Neutrophil (primary cell): Measurements from ENCODE around the gene NKX6-2.

Experiments
- H3K27ac ChIP-seq: fragments of 200-600 bp; sonication (generic); 2 replicates; pipeline ENCODE4 v1.5.1; 2016; ENCODE audit warnings: mild to moderate bottlenecking, moderate library complexity
- H3K27me3 ChIP-seq: fragments of 200-600 bp; sonication (generic); 2 replicates; pipeline ENCODE4 v1.6.0; 2016; ENCODE audit warnings: mild to moderate bottlenecking
- H3K36me3 ChIP-seq: fragments of 200-600 bp; sonication (generic); 2 replicates; pipeline ENCODE4 v1.5.1; 2017
- H3K4me1 ChIP-seq, 2 experiments: fragments of 200-600 bp in 1 of 2; sonication (generic) in 1 of 2; 1 replicate in 1 of 2; 2 replicates in 1 of 2; pipeline versions ENCODE4 v1.5.1 to v1.6.1; 2013 to 2016; ENCODE audit warnings: low read depth in 1 of 2, low read length in 1 of 2, mild to moderate bottlenecking in 1 of 2, moderate library complexity in 1 of 2; ENCODE audit not compliant: control insufficient read depth in 1 of 2, insufficient read depth in 1 of 2
- H3K4me3 ChIP-seq, 2 experiments: fragments of 200-600 bp in 1 of 2; sonication (generic) in 1 of 2; 1 replicate in 1 of 2; 2 replicates in 1 of 2; pipeline ENCODE4 v1.5.1; 2013 to 2016; ENCODE audit warnings: low read depth in 1 of 2, low read length in 1 of 2, mild to moderate bottlenecking in 1 of 2, moderate library complexity in 1 of 2
- H3K9me3 ChIP-seq: fragments of 200-600 bp; sonication (generic); 2 replicates; pipeline ENCODE4 v1.5.1; 2016
- TF ChIP-seq, protein P1 (sequence below): fragments of 200-600 bp; sonication (generic); IDR thresholded peaks from 2 replicates; pipeline ENCODE4 v1.5.1; 2016; ENCODE audit warnings: antibody characterized with exemption

The NKX6-2 gene

DNA sequence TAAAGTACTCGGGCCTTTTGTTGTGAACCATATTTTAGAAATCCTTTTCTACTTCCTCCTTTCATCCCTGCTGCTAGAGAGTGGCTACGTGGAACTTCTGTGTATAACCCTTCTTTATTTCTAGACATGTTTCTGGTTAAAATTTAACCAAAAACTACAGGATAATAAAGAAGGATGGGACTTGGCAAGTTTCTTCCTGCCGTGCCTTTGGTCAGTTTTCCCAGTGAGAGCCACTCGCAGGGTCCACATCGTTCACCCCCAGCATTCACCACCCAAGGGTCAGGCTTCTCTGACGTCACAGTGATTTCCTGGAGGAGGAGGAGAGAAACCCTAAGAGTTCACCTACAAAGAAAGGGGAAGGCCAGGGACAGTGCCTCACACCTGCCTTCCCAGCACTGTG lies 45.4 kb downstream of the NKX6-2 start:
- Histone ChIP-seq H3K4me3 (no peak overlapping the region), H3K27me3 (no peaks in the 10 kb centered on the region), H3K27ac (no peak overlapping the region), H3K36me3 (peaks cover 67% of the 10 kb centered on the region), H3K9me3 (no peaks in the 10 kb centered on the region), H3K4me1 (no peaks in the 10 kb centered on the region)
- TF ChIP-seq, protein P1, sequence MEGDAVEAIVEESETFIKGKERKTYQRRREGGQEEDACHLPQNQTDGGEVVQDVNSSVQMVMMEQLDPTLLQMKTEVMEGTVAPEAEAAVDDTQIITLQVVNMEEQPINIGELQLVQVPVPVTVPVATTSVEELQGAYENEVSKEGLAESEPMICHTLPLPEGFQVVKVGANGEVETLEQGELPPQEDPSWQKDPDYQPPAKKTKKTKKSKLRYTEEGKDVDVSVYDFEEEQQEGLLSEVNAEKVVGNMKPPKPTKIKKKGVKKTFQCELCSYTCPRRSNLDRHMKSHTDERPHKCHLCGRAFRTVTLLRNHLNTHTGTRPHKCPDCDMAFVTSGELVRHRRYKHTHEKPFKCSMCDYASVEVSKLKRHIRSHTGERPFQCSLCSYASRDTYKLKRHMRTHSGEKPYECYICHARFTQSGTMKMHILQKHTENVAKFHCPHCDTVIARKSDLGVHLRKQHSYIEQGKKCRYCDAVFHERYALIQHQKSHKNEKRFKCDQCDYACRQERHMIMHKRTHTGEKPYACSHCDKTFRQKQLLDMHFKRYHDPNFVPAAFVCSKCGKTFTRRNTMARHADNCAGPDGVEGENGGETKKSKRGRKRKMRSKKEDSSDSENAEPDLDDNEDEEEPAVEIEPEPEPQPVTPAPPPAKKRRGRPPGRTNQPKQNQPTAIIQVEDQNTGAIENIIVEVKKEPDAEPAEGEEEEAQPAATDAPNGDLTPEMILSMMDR: no peak

DNA sequence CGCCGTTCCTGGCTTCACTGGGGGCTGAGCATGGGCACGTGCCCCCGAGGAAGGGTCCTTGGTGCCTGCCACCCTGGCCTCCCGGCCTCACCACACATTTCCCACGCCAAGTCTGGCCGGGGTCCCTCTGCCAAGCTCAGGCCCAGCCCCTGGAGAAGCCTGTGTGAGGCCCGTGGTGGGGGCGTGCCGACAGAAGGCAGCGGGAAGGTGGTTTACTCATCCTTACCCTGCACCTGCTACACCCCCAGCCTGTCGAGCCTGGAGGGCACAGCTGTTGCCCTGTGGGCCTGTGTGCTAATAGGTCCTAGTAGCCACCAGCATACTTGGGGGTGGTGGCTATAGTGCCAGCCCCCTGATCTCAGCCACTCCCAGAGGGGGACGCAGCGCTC lies 46.7 kb downstream of the NKX6-2 start:
- H3K27me3 ChIP-seq: no peaks in the 10 kb centered on the region
- TF ChIP-seq, protein P1: no peak
- H3K27ac ChIP-seq: no peak overlapping the region
- no peaks in the 10 kb centered on the region for H3K9me3 ChIP-seq
- no peaks in the 10 kb centered on the region for H3K4me1 ChIP-seq
- no peak overlapping the region for H3K4me3 ChIP-seq
- peaks cover 77% of the 10 kb centered on the region for H3K36me3 ChIP-seq

DNA sequence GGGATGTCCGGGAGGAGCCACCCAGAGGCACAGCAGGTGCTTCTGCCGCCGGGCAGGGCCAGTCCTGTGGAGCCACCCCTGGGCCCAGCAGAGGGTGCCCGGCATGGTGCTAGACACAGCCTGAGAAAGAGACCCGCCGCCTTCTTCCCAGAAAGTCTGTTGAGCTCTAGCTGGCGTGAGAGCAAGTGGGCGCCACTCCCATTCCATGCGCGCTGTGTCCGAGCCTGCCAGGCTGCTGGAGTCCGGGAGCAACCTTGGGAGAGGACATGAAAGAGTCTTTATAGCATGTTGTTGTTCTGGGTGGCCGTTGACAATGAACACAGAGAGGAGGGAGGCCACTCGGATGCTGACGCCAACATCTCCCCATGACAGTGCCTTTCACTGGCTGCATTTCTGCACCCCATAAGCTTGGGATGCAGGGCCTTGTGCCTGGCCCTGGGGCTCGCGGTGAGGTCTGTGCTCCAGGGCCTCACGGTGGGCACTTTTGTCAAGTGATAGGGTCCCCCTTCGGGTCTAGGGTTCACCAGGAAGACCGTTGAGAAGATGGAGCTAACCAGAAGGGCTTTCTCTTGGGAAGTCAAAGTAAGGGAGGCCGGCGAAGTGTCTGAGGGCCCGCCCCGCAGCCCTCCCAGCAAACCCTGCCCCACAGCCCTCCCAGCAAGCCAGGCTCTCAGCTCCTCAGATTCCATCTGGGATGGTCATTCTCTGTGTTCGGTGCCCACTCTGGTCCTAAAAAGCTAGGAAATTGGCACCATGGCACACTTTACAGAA lies 47.3 kb downstream of the NKX6-2 start:
- TF ChIP-seq, protein P1: no peak
- H3K27ac ChIP-seq: no peak overlapping the region
- no peaks in the 10 kb centered on the region for H3K9me3 ChIP-seq
- H3K27me3 ChIP-seq: no peaks in the 10 kb centered on the region
- H3K4me1 ChIP-seq: no peaks in the 10 kb centered on the region
- no peak overlapping the region for H3K4me3 ChIP-seq
- H3K36me3 ChIP-seq: peaks cover 77% of the 10 kb centered on the region

DNA sequence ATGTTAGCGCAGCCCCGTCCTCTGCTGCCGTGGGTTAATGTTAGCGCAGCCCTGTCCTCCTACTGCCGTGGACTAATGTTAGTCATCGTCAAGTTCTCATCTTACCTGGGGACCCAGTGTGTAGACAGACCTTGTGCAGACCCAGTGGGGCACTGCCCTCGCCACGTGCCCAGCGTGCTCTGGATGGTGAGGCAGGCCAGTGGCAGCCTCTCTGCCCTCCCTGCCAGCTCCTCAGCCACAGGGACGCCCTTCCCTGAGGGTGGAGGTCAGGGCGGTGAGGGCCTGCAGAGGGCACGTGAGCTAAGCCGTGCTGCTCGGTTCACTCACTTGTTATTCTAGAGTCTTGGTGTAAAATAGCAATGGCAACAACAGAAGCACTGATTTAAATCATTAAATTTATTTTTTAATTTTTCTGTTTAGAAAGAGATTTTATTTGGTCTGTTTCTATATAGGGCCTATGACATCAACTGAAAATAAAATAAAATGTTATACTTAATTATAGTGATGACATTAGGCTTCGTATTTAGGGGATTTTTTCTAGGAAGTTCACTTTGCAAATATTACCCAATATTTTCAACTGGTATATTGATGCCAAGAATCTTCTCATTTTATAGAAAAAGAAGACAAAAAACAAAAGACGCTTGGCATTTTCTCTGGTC lies 48.4 kb downstream of the NKX6-2 start:
- no peak overlapping the region for H3K27ac ChIP-seq
- no peak overlapping the region for H3K4me3 ChIP-seq
- TF ChIP-seq, protein P1: no peak
- peaks cover 82% of the 10 kb centered on the region for H3K36me3 ChIP-seq
- H3K27me3 ChIP-seq: no peaks in the 10 kb centered on the region
- H3K9me3 ChIP-seq: no peaks in the 10 kb centered on the region
- no peaks in the 10 kb centered on the region for H3K4me1 ChIP-seq

DNA sequence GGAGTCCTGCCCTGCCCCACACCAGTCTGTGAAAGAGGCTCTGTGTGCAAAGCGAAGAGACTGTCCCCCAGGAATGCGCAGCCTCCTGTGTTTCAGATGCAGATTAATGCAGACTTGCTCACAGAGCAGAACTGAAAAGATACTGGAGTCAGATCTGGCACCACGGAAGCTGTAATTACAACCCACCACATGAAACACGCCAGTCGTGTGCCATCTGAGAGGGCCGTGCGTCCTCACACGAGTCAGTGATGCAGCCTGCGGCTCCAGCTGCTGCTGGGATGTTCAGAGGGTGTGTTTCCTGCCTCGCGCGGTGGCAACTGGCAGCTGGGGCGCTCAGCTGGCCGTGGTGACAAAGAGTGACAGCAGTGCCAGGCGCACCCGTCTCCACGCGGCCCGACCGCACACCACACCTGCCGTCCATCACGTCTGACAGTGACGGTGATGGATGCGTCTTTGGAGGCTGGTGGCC lies 50.0 kb downstream of the NKX6-2 start:
- H3K4me1 ChIP-seq: no peaks in the 10 kb centered on the region
- H3K4me3 ChIP-seq: no peak overlapping the region
- no peak overlapping the region for H3K27ac ChIP-seq
- no peaks in the 10 kb centered on the region for H3K27me3 ChIP-seq
- TF ChIP-seq, protein P1: no peak
- no peaks in the 10 kb centered on the region for H3K9me3 ChIP-seq
- peaks cover 78% of the 10 kb centered on the region for H3K36me3 ChIP-seq
